ENCODE results near the gene MIPOL1. TPM values are rescaled to one million over a fixed set of nuclear protein-coding genes. Genes with fewer than 3 reads are reported as not detected.

MIPOL1 gene
- total and polyA plus RNA-seq, 9 of the 15 experiments (the other 6 are each of a cell fraction or from before 2014, with no cell fraction given): 6.7 to 21.9 (median 12.4) TPM

DNA sequence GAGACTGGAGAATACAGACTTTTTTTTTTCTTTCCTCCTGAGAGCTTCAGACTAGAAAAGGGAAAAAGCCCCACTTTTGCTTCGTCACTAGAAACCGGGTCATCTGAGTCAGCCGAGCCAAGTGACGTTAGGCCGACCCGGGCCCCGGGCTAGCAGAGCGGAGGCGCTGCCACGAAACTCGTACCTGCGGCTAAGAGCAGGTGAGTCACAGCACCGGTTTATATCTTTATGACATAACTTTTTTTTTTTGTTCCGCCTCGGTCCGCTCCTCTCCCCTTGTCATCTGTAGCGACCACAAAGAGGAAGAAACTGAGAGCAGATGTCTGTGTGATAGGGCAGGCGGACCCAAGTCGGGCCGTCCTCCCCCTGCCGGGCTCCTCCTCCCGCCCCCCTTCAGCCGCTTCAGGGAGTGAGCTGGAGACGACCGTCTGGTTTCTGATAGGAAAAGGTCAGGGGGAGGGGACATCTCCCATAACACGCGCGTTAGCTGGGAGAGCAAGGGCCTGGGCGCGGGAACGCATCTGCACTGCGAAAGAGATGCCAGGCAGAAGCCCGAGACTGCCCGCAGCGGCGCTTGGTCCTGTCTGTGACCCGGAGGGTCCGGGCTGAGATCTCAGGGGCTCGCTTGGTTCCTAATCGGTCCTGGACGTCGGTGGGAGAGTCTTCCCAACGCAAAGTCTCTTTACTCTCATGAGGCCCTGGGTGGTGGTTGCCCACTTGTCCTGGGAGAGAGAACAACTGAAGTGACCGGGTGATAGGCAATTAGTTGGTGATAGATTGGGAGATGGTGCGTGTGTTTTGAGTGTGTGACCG, 398.3 kb downstream of the MIPOL1 start (continued):
- TF ChIP-seq, protein P1, sequence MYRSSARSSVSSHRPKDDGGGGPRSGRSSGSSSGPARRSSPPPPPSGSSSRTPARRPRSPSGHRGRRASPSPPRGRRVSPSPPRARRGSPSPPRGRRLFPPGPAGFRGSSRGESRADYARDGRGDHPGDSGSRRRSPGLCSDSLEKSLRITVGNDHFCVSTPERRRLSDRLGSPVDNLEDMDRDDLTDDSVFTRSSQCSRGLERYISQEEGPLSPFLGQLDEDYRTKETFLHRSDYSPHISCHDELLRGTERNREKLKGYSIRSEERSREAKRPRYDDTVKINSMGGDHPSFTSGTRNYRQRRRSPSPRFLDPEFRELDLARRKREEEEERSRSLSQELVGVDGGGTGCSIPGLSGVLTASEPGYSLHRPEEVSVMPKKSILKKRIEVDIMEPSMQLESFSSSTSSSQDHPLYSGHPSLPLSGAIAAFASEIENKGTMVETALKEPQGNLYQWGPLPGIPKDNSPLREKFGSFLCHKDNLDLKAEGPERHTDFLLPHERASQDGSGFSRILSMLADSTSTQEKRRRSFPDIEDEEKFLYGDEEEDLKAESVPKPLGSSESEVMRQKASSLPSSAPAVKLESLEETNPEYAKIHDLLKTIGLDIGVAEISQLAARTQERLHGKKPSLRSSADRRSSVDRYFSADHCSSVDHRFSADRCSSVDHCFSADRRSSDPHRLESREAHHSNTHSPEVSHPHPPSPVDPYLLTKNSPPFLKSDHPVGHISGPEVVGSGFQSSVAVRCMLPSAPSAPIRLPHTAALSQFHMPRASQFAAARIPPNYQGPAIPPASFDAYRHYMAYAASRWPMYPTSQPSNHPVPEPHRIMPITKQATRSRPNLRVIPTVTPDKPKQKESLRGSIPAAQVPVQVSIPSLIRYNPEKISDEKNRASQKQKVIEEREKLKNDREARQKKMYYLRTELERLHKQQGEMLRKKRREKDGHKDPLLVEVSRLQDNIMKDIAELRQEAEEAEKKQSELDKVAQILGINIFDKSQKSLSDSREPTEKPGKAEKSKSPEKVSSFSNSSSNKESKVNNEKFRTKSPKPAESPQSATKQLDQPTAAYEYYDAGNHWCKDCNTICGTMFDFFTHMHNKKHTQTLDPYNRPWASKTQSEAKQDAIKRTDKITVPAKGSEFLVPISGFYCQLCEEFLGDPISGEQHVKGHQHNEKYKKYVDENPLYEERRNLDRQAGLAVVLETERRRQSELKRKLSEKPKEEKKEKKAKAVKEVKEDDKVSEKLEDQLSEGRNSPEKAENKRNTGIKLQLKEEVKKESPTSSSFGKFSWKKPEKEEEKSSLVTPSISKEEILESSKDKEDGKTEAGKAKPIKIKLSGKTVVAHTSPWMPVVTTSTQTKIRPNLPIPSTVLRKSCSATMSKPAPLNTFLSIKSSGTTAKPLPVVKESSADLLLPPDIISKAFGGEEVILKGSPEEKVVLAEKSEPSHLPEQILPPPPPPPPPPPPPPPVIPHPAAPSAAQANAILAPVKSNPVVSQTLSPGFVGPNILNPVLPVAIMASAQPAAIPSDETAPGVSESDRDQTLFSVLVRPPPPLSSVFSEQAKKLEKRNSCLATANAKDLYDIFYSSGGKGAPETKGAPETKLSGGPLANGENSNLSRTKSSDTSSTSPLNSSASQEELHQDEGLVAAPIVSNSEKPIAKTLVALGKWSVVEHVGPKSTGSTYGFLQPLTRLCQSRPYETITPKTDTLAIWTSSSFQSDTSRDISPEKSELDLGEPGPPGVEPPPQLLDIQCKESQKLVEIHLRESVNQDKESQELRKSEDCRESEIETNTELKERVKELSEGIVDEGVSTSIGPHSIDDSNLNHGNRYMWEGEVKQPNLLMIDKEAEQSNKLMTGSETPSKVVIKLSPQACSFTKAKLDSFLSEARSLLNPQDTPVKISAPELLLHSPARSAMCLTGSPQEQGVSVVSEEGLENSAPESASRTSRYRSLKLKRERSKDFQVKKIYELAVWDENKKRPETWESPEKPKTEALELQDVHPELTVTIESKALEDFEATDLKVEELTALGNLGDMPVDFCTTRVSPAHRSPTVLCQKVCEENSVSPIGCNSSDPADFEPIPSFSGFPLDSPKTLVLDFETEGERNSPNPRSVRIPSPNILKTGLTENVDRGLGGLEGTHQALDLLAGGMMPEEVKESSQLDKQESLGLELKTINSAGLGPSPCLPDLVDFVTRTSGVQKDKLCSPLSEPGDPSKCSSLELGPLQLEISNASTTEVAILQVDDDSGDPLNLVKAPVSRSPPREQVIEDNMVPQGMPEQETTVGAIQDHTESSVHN (IDR thresholded peaks at IDR 0.05; ENCODE audit: borderline replicate concordance in 1 of 2, low read depth in 1 of 2): 0 out of 4 replicates have a peak, but pooled peaks of 1 of the 2 experiments have one; percentile 32
- TF ChIP-seq TEAD1 (CRISPR knock-in tag; IDR thresholded peaks at IDR 0.05): no peak
- TF ChIP-seq, protein P2, sequence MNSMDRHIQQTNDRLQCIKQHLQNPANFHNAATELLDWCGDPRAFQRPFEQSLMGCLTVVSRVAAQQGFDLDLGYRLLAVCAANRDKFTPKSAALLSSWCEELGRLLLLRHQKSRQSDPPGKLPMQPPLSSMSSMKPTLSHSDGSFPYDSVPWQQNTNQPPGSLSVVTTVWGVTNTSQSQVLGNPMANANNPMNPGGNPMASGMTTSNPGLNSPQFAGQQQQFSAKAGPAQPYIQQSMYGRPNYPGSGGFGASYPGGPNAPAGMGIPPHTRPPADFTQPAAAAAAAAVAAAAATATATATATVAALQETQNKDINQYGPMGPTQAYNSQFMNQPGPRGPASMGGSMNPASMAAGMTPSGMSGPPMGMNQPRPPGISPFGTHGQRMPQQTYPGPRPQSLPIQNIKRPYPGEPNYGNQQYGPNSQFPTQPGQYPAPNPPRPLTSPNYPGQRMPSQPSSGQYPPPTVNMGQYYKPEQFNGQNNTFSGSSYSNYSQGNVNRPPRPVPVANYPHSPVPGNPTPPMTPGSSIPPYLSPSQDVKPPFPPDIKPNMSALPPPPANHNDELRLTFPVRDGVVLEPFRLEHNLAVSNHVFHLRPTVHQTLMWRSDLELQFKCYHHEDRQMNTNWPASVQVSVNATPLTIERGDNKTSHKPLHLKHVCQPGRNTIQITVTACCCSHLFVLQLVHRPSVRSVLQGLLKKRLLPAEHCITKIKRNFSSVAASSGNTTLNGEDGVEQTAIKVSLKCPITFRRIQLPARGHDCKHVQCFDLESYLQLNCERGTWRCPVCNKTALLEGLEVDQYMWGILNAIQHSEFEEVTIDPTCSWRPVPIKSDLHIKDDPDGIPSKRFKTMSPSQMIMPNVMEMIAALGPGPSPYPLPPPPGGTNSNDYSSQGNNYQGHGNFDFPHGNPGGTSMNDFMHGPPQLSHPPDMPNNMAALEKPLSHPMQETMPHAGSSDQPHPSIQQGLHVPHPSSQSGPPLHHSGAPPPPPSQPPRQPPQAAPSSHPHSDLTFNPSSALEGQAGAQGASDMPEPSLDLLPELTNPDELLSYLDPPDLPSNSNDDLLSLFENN (IDR thresholded peaks at IDR 0.05; ENCODE audit: low read depth in 2 of 2, low read length in 2 of 2): no peak
- TF ChIP-seq RBFOX2 (IDR thresholded peaks at IDR 0.05; ENCODE audit: low read depth, low read length): peak; percentile 60
- TF ChIP-seq ZNF12 (CRISPR knock-in tag; IDR thresholded peaks at IDR 0.05): no peak
- no peak for TF ChIP-seq MEF2D (tag; conservative IDR thresholded peaks at IDR 0.05; ENCODE audit: low read depth)
- TF ChIP-seq ZFX (CRISPR knock-in tag; IDR thresholded peaks at IDR 0.05): peak; percentile 63; the same call in 1 of the 2 replicates
- TF ChIP-seq SMAD4 (CRISPR knock-in tag; conservative IDR thresholded peaks at IDR 0.05): 0 out of 2 replicates have a peak, but pooled peaks have one; percentile 59
- 0 out of 2 replicates have a peak, but pooled peaks have one; percentile 28 for TF ChIP-seq SP1 (CRISPR knock-in tag; IDR thresholded peaks at IDR 0.05)
- TF ChIP-seq PPARD (CRISPR knock-in tag; IDR thresholded peaks at IDR 0.05): no peak
- no peak for TF ChIP-seq ZNF174 (CRISPR knock-in tag; IDR thresholded peaks at IDR 0.05)
- TF ChIP-seq, protein P3, sequence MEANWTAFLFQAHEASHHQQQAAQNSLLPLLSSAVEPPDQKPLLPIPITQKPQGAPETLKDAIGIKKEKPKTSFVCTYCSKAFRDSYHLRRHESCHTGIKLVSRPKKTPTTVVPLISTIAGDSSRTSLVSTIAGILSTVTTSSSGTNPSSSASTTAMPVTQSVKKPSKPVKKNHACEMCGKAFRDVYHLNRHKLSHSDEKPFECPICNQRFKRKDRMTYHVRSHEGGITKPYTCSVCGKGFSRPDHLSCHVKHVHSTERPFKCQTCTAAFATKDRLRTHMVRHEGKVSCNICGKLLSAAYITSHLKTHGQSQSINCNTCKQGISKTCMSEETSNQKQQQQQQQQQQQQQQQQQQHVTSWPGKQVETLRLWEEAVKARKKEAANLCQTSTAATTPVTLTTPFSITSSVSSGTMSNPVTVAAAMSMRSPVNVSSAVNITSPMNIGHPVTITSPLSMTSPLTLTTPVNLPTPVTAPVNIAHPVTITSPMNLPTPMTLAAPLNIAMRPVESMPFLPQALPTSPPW (CRISPR knock-in tag; IDR thresholded peaks at IDR 0.05): peak; percentile 72
- TF ChIP-seq PURB (CRISPR knock-in tag; IDR thresholded peaks at IDR 0.05; ENCODE audit: low read depth): no peak

Data from K562 (cell line).